GM23338 (cell line): ENCODE data around the gene LHFPL4. TPM values are rescaled to one million over a fixed set of nuclear protein-coding genes. Genes with fewer than 3 reads are reported as not detected.

ENCODE experiments used
- ATAC-seq: fragments of 200-7000 bp; cut with Tn5 transposase; 3 replicates; pipeline ENCODE4 v1.9.1; 2020
- DNase-seq: peaks from one replicate; pipeline ENCODE4 v3.0.0-alpha.2; 2015; ENCODE audit warnings: low spot score
- H2AFZ ChIP-seq: fragments of 200-600 bp; sonication (generic); 2 replicates; pipeline ENCODE4 v1.8.0; 2016; ENCODE audit warnings: antibody characterized with exemption, mild to moderate bottlenecking, moderate library complexity
- H3F3A ChIP-seq: fragments of 200-600 bp; sonication (generic); replicated peaks from 2 replicates; pipeline ENCODE4 v1.8.0; 2017; ENCODE audit warnings: antibody characterized with exemption, mixed run types, low read depth
- H3K27ac ChIP-seq: fragments of 200-600 bp; sonication (generic); 2 replicates; pipeline ENCODE4 v1.6.1; 2016; ENCODE audit warnings: low read depth
- H3K27me3 ChIP-seq: fragments of 200-600 bp; sonication (generic); 2 replicates; pipeline ENCODE4 v1.8.0; 2016; ENCODE audit warnings: mild to moderate bottlenecking, mixed run types, moderate library complexity; ENCODE audit not compliant: insufficient read depth
- H3K36me3 ChIP-seq: fragments of 200-600 bp; sonication (generic); 2 replicates; pipeline ENCODE4 v1.8.0; 2016; ENCODE audit warnings: mild to moderate bottlenecking; ENCODE audit not compliant: insufficient read depth
- H3K4me1 ChIP-seq: fragments of 200-600 bp; sonication (generic); 2 replicates; pipeline ENCODE4 v1.8.0; 2016; ENCODE audit warnings: mild to moderate bottlenecking, moderate library complexity; ENCODE audit not compliant: insufficient read depth
- H3K4me2 ChIP-seq: fragments of 200-600 bp; sonication (generic); 2 replicates; pipeline ENCODE4 v1.7.1; 2017; ENCODE audit warnings: mixed run types
- H3K4me3 ChIP-seq: fragments of 200-600 bp; sonication (generic); 2 replicates; pipeline ENCODE4 v1.6.1; 2016; ENCODE audit warnings: mixed run types
- H3K79me2 ChIP-seq: fragments of 200-600 bp; sonication (generic); replicated peaks from 2 replicates; pipeline ENCODE4 v1.8.0; 2017; ENCODE audit warnings: mild to moderate bottlenecking; ENCODE audit not compliant: insufficient read depth
- H3K9me2 ChIP-seq: fragments of 200-600 bp; sonication (generic); 2 replicates; pipeline ENCODE4 v1.8.0; 2017; ENCODE audit not compliant: insufficient read depth
- H4K20me1 ChIP-seq: fragments of 200-600 bp; sonication (generic); replicated peaks from 2 replicates; pipeline ENCODE4 v1.8.0; 2017; ENCODE audit warnings: mild to moderate bottlenecking; ENCODE audit not compliant: insufficient read depth
- H3K27ac Mint-ChIP-seq: 2 replicates; pipeline ENCODE4 v1.8.0; 2020; ENCODE audit warnings: inconsistent platforms, mild to moderate bottlenecking, moderate library complexity, mixed read lengths
- H3K27me3 Mint-ChIP-seq: 3 replicates; pipeline ENCODE4 v1.8.0; 2022; ENCODE audit warnings: low read depth, mild to moderate bottlenecking, moderate library complexity, mixed read lengths, inconsistent platforms; ENCODE audit not compliant: insufficient read depth, poor library complexity
- H3K36me3 Mint-ChIP-seq: 3 replicates; pipeline ENCODE4 v1.8.0; 2021; ENCODE audit warnings: low read depth, mild to moderate bottlenecking, inconsistent platforms, moderate library complexity, mixed read lengths
- H3K4me1 Mint-ChIP-seq: 3 replicates; pipeline ENCODE4 v1.8.0; 2020; ENCODE audit warnings: mild to moderate bottlenecking, inconsistent platforms, mixed read lengths
- H3K4me3 Mint-ChIP-seq: 3 replicates; pipeline ENCODE4 v1.8.0; 2021; ENCODE audit warnings: moderate library complexity, mild to moderate bottlenecking, inconsistent platforms, mixed read lengths
- H3K9me3 Mint-ChIP-seq: 3 replicates; pipeline ENCODE4 v1.8.0; 2020; ENCODE audit warnings: moderate library complexity, mild to moderate bottlenecking, inconsistent platforms, mixed read lengths
- CREB1 ChIP-seq: fragments of 250-450 bp; sonication (Bioruptor Pico); IDR thresholded peaks from 2 replicates; pipeline ENCODE4 v1.5.0; 2020; ENCODE audit warnings: low read depth, mild to moderate bottlenecking, moderate library complexity
- ETS1 ChIP-seq: IDR thresholded peaks from 2 replicates; pipeline ENCODE4 v1.6.1; 2016; ENCODE audit warnings: antibody characterized with exemption
- EZH2 ChIP-seq: fragments of 200-600 bp; sonication (generic); IDR thresholded peaks from one replicate; pipeline ENCODE4 v1.8.0; 2017; ENCODE audit warnings: antibody characterized with exemption, mild to moderate bottlenecking, low read depth; ENCODE audit not compliant: unreplicated experiment
- JUNB ChIP-seq: IDR thresholded peaks from one replicate; pipeline ENCODE4 v1.6.1; 2016; ENCODE audit warnings: antibody characterized with exemption; ENCODE audit not compliant: unreplicated experiment
- POLR2AphosphoS5 ChIP-seq: IDR thresholded peaks from 2 replicates; pipeline ENCODE4 v1.6.1; 2016; ENCODE audit warnings: antibody characterized with exemption, low read depth
- STAT1 ChIP-seq: IDR thresholded peaks from one replicate; pipeline ENCODE4 v1.6.1; 2016; ENCODE audit warnings: antibody characterized with exemption; ENCODE audit not compliant: unreplicated experiment
- ZNF331 ChIP-seq: fragments of 250-450 bp; sonication (Bioruptor Pico); IDR thresholded peaks from 2 replicates; pipeline ENCODE4 v1.5.0; 2020; ENCODE audit warnings: low read depth, mild to moderate bottlenecking, moderate library complexity
- ZNF462 ChIP-seq: fragments of 250-450 bp; sonication (Bioruptor Pico); IDR thresholded peaks from 2 replicates; pipeline ENCODE4 v1.5.0; 2020; ENCODE audit warnings: mild to moderate bottlenecking, moderate library complexity
- polyA plus RNA-seq: library from polyadenylated mRNA; unstranded; fragments of >200 nt; fragmentation: Nextera tagmentation; extraction: Ambion mirVana; gene quantifications from 2 replicates; pipeline ENCODE4 v1.2.1, GENCODE V29; 2016
- total RNA-seq: library from RNA; depleted of rRNA; stranded (reverse); fragments of >200 nt; shearing (Covaris generic); gene quantifications from 2 replicates; pipeline ENCODE4 v1.2.3, GENCODE V29; 2014

LHFPL4 gene
- total and polyA plus RNA-seq, 2 experiments from 2014 or later, result 2.3 to 11.5 TPM

GRCh38 chr3:9498781-9499180 is 54.8 kb downstream of the LHFPL4 start (continued):
- TF ChIP-seq ZNF462 (CRISPR knock-in tag), result no peak
- TF ChIP-seq CREB1 (CRISPR knock-in tag), result no peak
- TF ChIP-seq ZNF331 (CRISPR knock-in tag), result no peak
- no peak for TF ChIP-seq JUNB
- TF ChIP-seq ETS1, result no peak
- no peak for TF ChIP-seq STAT1
- TF ChIP-seq EZH2, result no peak

- Mint-ChIP-seq H3K27ac (no peak overlapping the region), H3K9me3 (no peaks in the 10 kb centered on the region), H3K4me3 (no peak overlapping the region; the same call in 2 of the 3 replicates), H3K4me1 (peaks cover 11% of the 10 kb centered on the region), H3K27me3 (peaks cover 19% of the 10 kb centered on the region), H3K36me3 (no peaks in the 10 kb centered on the region; the same call in 2 of the 3 replicates)
- H3K27ac ChIP-seq, result no peak overlapping the region
- H3F3A ChIP-seq, result no peaks in the 10 kb centered on the region
- no peaks in the 10 kb centered on the region for H3K36me3 ChIP-seq
- no peak overlapping the region for H3K4me2 ChIP-seq
- peaks cover 48% of the 10 kb centered on the region for H3K27me3 ChIP-seq
- H4K20me1 ChIP-seq, result no peaks in the 10 kb centered on the region
- no peaks in the 10 kb centered on the region for H3K79me2 ChIP-seq
- H2AFZ ChIP-seq, result no peak overlapping the region
- H3K9me2 ChIP-seq, result no peaks in the 10 kb centered on the region
- no peak overlapping the region for H3K4me3 ChIP-seq
- ATAC-seq (no peak), DNase-seq (no peak)
- H3K4me1 ChIP-seq, result no peaks in the 10 kb centered on the region
- no peak for TF ChIP-seq EZH2
- TF ChIP-seq JUNB, result no peak
- no peak for TF ChIP-seq ETS1
- no peak for TF ChIP-seq CREB1 (CRISPR knock-in tag)
- no peak for TF ChIP-seq POLR2AphosphoS5
Measured at GRCh38 chr3:9497821-9498565, 55.6 kb downstream of the LHFPL4 start.
